ENCODE results near the gene LCA5. TPM values are rescaled to one million over a fixed set of nuclear protein-coding genes. Genes with fewer than 3 reads are reported as not detected.
A peak's percentile ranks its signal among the peaks of the same experiment; 100 is the strongest.

LCA5 gene
- total and polyA plus RNA-seq, 12 donors = 0.94 to 2.7 (median 2.1) TPM

DNA sequence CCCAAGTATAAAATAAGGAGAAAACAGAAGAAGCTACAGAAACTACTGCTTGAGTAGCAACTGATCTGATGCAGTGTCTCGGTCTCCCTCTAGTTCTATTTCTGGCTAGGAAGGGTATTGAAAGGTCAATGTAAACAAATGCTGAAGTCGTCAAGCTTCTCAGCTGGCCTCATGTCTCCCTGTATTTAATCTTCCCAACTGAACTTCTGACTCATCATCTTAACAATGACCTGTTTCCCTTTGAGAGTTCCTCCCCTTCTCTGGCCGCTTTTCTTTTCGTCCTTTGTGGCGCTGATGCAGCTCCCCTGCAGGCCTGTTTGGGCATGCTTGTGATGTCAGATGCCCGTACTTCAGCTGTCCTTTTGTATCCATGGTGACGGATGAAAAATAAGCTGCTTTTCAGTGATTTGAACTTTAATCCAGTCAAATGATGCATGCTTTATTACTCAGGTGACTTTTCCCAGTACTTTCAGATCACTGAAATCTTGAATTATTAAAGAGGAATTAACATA is 7.8 kb upstream of the LCA5 start:
- peaks cover 0 to 24% (median 0%) of the 10 kb centered on the region in 9 donors for H3K36me3 ChIP-seq
- intact Hi-C loops (cut with DNase I) = loop anchor here in 3 of 10 donors (10.0 kb wide), 1 partner anchor 310 kb away; the partner anchor contains the start of gene HMGN3 (in 3 of the 3)
- peaks cover 4 to 34% (median 26%) of the 10 kb centered on the region in 9 donors for H3K4me1 ChIP-seq
- no peaks in the 10 kb centered on the region for H3K27me3 ChIP-seq
- H3K4me3 ChIP-seq = peak overlapping the region in 6 of 10 donors; percentile 16 to 35 (median 23)
- DNase-seq = peak; percentile 44 to 77
- ATAC-seq = peak; percentile 86 to 97 (median 93)
- peak overlapping the region in 9 of 10 donors; percentile 37 to 70 (median 52) for H3K27ac ChIP-seq
- H3K9me3 ChIP-seq = no peaks in the 10 kb centered on the region
- TF ChIP-seq, protein P1, sequence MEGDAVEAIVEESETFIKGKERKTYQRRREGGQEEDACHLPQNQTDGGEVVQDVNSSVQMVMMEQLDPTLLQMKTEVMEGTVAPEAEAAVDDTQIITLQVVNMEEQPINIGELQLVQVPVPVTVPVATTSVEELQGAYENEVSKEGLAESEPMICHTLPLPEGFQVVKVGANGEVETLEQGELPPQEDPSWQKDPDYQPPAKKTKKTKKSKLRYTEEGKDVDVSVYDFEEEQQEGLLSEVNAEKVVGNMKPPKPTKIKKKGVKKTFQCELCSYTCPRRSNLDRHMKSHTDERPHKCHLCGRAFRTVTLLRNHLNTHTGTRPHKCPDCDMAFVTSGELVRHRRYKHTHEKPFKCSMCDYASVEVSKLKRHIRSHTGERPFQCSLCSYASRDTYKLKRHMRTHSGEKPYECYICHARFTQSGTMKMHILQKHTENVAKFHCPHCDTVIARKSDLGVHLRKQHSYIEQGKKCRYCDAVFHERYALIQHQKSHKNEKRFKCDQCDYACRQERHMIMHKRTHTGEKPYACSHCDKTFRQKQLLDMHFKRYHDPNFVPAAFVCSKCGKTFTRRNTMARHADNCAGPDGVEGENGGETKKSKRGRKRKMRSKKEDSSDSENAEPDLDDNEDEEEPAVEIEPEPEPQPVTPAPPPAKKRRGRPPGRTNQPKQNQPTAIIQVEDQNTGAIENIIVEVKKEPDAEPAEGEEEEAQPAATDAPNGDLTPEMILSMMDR (IDR thresholded peaks at IDR 0.05) = peak in 8 of 9 donors; percentile 45 to 71 (median 55)
- WGBS, 2 donors = 1 to 6% methylated on average over 7 of the region's 7 CpGs

DNA sequence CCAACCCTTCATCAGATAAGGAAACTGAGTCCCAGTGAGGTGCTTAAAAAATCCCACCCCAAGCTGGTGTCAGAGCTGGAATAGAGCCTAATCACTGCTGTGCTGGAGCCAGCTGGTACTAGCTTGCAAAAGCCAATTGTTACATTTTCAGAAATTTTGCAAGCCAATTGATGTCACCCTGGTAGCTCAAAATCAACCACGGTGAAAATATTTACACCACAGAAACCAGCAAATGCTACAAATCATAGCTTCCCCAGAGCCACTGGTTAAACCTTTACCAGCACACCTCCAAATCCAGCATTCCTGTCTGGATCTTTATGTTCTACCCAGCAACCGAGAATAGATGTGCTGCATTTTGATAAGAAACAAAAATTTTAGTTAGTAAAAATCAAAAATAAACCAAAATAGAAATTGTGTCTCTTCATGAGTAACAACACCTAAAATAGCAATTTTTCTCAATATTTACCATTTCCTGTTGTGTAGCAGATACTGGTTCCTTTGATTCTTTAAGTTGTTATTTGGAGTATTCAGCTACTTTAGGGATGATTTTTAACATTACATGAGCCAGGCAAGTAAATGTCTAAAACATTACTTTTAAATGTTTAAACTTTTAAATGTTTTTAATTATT is 7.2 kb upstream of the LCA5 start:
- H3K4me3 ChIP-seq = peak overlapping the region in 5 of 10 donors; percentile 16 to 35 (median 25)
- peaks cover 0 to 24% (median 0%) of the 10 kb centered on the region in 9 donors for H3K36me3 ChIP-seq
- no peaks in the 10 kb centered on the region for H3K9me3 ChIP-seq
- peaks cover 4 to 38% (median 26%) of the 10 kb centered on the region in 9 donors for H3K4me1 ChIP-seq
- TF ChIP-seq, protein P1 (IDR thresholded peaks at IDR 0.05) = no peak
- WGBS, 2 donors = 43 to 45% methylated on average over 2 of the region's 2 CpGs
- H3K27me3 ChIP-seq = no peaks in the 10 kb centered on the region
- DNase-seq (no peak), ATAC-seq (no peak)
- peak overlapping the region in 9 of 10 donors; percentile 37 to 70 (median 52) for H3K27ac ChIP-seq
- intact Hi-C loops (cut with DNase I) = loop anchor here in 3 of 10 donors (10.0 kb wide), 1 partner anchor 310 kb away; the partner anchor contains the start of gene HMGN3 (in 3 of the 3)

DNA sequence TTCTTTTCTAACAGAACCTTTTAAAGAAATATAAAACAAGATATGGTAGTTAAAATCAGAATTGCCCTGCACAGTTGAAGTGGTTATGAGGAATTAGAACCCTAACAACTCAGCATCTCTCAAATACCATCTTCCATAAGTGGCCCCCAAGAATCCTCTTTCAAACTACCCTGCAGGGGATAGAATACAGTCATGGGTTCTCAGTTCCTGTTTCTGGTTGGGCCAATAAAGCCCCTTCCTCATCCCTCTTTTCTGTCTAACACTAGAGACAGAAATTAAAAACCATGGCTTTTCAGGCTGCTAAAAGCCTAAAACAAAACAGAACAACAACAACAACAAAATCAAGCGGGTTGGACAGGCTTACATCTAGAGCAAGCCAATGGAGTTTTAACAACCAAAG is 6.7 kb upstream of the LCA5 start:
- TF ChIP-seq, protein P1 (IDR thresholded peaks at IDR 0.05) = no peak
- intact Hi-C loops (cut with DNase I) = loop anchor here in 3 of 10 donors (10.0 kb wide), 1 partner anchor 309 kb away; the partner anchor contains the start of gene HMGN3 (in 3 of the 3)
- H3K36me3 ChIP-seq = peaks cover 0 to 24% (median 0%) of the 10 kb centered on the region in 9 donors
- no peaks in the 10 kb centered on the region for H3K27me3 ChIP-seq
- no peak overlapping the region for H3K4me3 ChIP-seq
- peaks cover 4 to 41% (median 29%) of the 10 kb centered on the region in 9 donors for H3K4me1 ChIP-seq
- 91 to 93% methylated on average over 1 of the region's 1 CpG for WGBS, 2 donors
- H3K27ac ChIP-seq = peak overlapping the region in 9 of 10 donors; percentile 5 to 70 (median 52)
- no peak for DNase-seq
- no peaks in the 10 kb centered on the region for H3K9me3 ChIP-seq
- ATAC-seq = no peak

DNA sequence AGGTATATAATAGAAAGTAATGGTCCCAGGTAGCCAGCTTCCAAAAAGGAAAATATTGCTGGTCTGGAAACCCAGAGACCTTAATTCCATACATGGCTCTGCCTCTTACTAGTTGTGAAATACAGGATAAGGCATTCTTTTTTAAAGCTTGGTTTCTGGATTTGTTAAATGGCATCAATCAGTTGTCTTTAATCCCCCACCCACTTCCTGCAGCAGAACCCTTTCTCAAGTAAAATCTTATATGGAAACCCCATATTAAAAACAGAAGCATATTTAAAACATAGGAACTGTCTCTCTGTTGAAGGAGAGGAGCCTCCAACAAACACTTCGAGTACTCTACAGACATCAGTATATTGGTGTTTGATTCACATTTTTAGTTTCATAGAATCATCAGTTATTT is 6.2 kb upstream of the LCA5 start:
- Histone ChIP-seq H3K4me1 (peaks cover 4 to 44% (median 33%) of the 10 kb centered on the region in 9 donors), H3K36me3 (peaks cover 0 to 24% (median 0%) of the 10 kb centered on the region in 9 donors), H3K4me3 (no peak overlapping the region), H3K27me3 (no peaks in the 10 kb centered on the region), H3K9me3 (no peaks in the 10 kb centered on the region), H3K27ac (peak overlapping the region in 2 of 10 donors; percentile 5 to 52)
- intact Hi-C loops (cut with DNase I) = loop anchor here in 3 of 10 donors (10.0 kb wide), 1 partner anchor 309 kb away; the partner anchor contains the start of gene HMGN3 (in 3 of the 3)
- ATAC-seq (no peak), DNase-seq (no peak)
- 97% methylated on average over 1 of the region's 1 CpG for WGBS, 2 donors
- TF ChIP-seq, protein P1 (IDR thresholded peaks at IDR 0.05) = no peak

All from heart right ventricle (tissue), 16 donors.